ENCODE measurements around the gene SUSD4. TPM values are rescaled to one million over a fixed set of nuclear protein-coding genes. Genes with fewer than 3 reads are reported as not detected.

Gene SUSD4
- total and polyA plus RNA-seq, 10 of the 15 experiments (the other 5 are each of a cell fraction or from before 2014, with no cell fraction given), result 0.13 to 1.1 (median 0.26) TPM; not detected in 3

- TF ChIP-seq RAD51 (IDR thresholded peaks at IDR 0.05) (no peak), BMI1 (IDR thresholded peaks at IDR 0.05; ENCODE audit: borderline replicate concordance) (no peak), TARDBP (IDR thresholded peaks at IDR 0.05; ENCODE audit: borderline replicate concordance) (no peak), NFYA (IDR thresholded peaks at IDR 0.05; ENCODE audit: borderline replicate concordance, low read depth, low read length) (no peak), HSF1 (IDR thresholded peaks at IDR 0.05; ENCODE audit: low read depth, low read length) (no peak), JUND (IDR thresholded peaks at IDR 0.05; ENCODE audit: low read depth, low read length) (no peak), TCF12 (IDR thresholded peaks at IDR 0.05; ENCODE audit: low read depth, low read length) (no peak), BRCA1 (IDR thresholded peaks at IDR 0.05; ENCODE audit: low read depth, low read length) (no peak), IKZF1 (conservative IDR thresholded peaks at IDR 0.05) (no peak), NFYB (IDR thresholded peaks at IDR 0.05; ENCODE audit: insufficient read depth, low read depth, low read length) (no peak), SIX5 (IDR thresholded peaks at IDR 0.05; ENCODE audit: low read depth, low read length, severe bottlenecking) (no peak), GATAD2B (conservative IDR thresholded peaks at IDR 0.05; ENCODE audit: low read depth) (no peak), STAT3 (IDR thresholded peaks at IDR 0.05; ENCODE audit: low read depth, low read length) (no peak)
- TF ChIP-seq, protein P1, sequence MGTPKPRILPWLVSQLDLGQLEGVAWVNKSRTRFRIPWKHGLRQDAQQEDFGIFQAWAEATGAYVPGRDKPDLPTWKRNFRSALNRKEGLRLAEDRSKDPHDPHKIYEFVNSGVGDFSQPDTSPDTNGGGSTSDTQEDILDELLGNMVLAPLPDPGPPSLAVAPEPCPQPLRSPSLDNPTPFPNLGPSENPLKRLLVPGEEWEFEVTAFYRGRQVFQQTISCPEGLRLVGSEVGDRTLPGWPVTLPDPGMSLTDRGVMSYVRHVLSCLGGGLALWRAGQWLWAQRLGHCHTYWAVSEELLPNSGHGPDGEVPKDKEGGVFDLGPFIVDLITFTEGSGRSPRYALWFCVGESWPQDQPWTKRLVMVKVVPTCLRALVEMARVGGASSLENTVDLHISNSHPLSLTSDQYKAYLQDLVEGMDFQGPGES (IDR thresholded peaks at IDR 0.05), result no peak
Observed at GRCh38 chr1:223176437-223176836, 187.5 kb downstream of the SUSD4 start (continued).

All from GM12878 (cell line).